ENCODE data around the gene MAPK10.

DNA sequence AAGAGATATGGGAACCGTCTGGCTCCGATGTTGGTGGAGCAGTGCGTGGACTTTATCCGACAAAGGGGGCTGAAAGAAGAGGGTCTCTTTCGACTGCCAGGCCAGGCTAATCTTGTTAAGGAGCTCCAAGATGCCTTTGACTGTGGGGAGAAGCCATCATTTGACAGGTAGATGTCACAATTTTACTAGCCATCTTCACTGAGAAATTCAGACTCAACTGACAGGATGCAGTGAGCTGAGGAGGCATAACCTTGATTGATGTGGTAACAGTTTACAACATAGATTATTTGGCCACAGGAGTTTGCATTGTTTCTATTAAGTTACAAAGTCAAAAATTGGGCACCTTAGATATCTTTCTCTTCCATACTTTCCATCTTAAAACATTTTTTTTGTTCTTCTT is 417.7 kb downstream of the MAPK10 start:
- TF ChIP-seq EP300 (IDR thresholded peaks at IDR 0.05) (no peak), CTCF (IDR thresholded peaks at IDR 0.05) (no peak), POLR2A (IDR thresholded peaks at IDR 0.05; ENCODE audit: low read depth) (no peak), POLR2AphosphoS5 (IDR thresholded peaks at IDR 0.05) (no peak)
